Hepatocyte (in vitro differentiated cells): ENCODE measurements around the gene SHISA6. TPM values are rescaled to one million over a fixed set of nuclear protein-coding genes. Genes with fewer than 3 reads are reported as not detected.

ENCODE experiments used
- DNase-seq: peaks from one replicate; pipeline ENCODE4 v3.0.0-alpha.2; 2016; ENCODE audit warnings: low spot score
- H2AFZ ChIP-seq: fragments of 200-600 bp; sonication (generic); 2 replicates; pipeline ENCODE4 v1.6.0; 2016; ENCODE audit warnings: antibody characterized with exemption, mild to moderate bottlenecking
- H3K27ac ChIP-seq: fragments of 200-600 bp; sonication (generic); 2 replicates; pipeline ENCODE4 v1.5.1; 2016; ENCODE audit warnings: mild to moderate bottlenecking
- H3K27me3 ChIP-seq: fragments of 200-600 bp; sonication (generic); 2 replicates; pipeline ENCODE4 v1.6.1; 2016
- H3K36me3 ChIP-seq: fragments of 200-600 bp; sonication (generic); replicated peaks from 2 replicates; pipeline ENCODE4 v1.5.1; 2016; ENCODE audit warnings: low read depth; ENCODE audit not compliant: insufficient read depth
- H3K4me1 ChIP-seq: fragments of 200-600 bp; sonication (generic); 2 replicates; pipeline ENCODE4 v1.5.1; 2016; ENCODE audit warnings: mild to moderate bottlenecking, moderate library complexity; ENCODE audit not compliant: insufficient read depth
- H3K4me2 ChIP-seq: fragments of 200-600 bp; sonication (generic); 2 replicates; pipeline ENCODE4 v1.6.0; 2016
- H3K4me3 ChIP-seq: fragments of 200-600 bp; sonication (generic); 2 replicates; pipeline ENCODE4 v1.5.1; 2016; ENCODE audit warnings: mild to moderate bottlenecking
- H3K79me2 ChIP-seq: fragments of 200-600 bp; sonication (generic); 2 replicates; pipeline ENCODE4 v1.6.0; 2017; ENCODE audit warnings: mild to moderate bottlenecking
- H3K9me2 ChIP-seq: fragments of 200-600 bp; sonication (generic); replicated peaks from 2 replicates; pipeline ENCODE4 v1.6.0; 2017; ENCODE audit warnings: mild to moderate bottlenecking; ENCODE audit not compliant: insufficient read depth
- H3K9me3 ChIP-seq: fragments of 200-600 bp; sonication (generic); 2 replicates; pipeline ENCODE4 v1.5.1; 2016; ENCODE audit warnings: low read depth, mild to moderate bottlenecking
- H4K20me1 ChIP-seq: fragments of 200-600 bp; sonication (generic); 2 replicates; pipeline ENCODE4 v1.6.0; 2016; ENCODE audit warnings: mild to moderate bottlenecking; ENCODE audit not compliant: insufficient read depth, poor library complexity, severe bottlenecking
- EZH2 ChIP-seq: fragments of 200-600 bp; sonication (generic); IDR thresholded peaks from 2 replicates; pipeline ENCODE4 v1.6.1; 2016; ENCODE audit warnings: antibody characterized with exemption, mild to moderate bottlenecking, borderline replicate concordance
- EZH2phosphoT487 ChIP-seq: fragments of 200-600 bp; sonication (generic); IDR thresholded peaks from one replicate; pipeline ENCODE4 v1.6.1; 2018; ENCODE audit warnings: antibody characterized with exemption, mild to moderate bottlenecking, low read depth, moderate library complexity; ENCODE audit not compliant: unreplicated experiment, severe bottlenecking
- WGBS: methylation state at CpG from one replicate; pipeline ENCODE4 v1.1.6; 2016; ENCODE audit warnings: low lambda C conversion rate; ENCODE audit errors: missing lambda C conversion rate; 5-methylcytosine and 5-hydroxymethylcytosine counted together
- polyA plus RNA-seq: library from polyadenylated mRNA; unstranded; fragments of >200 nt; fragmentation: Nextera tagmentation; extraction: Ambion mirVana; gene quantifications from 2 replicates; pipeline ENCODE4 v1.2.1, GENCODE V29; 2016
- total RNA-seq: library from RNA; depleted of rRNA; stranded (reverse); fragments of >200 nt; gene quantifications from 2 replicates; pipeline ENCODE4 v1.2.3, GENCODE V29; 2014
- TF ChIP-seq, protein P1 (sequence below): fragments of 200-600 bp; sonication (generic); IDR thresholded peaks from 2 replicates; pipeline ENCODE4 v1.5.1; 2016; ENCODE audit warnings: antibody characterized with exemption, mild to moderate bottlenecking; ENCODE audit not compliant: poor library complexity

SHISA6 gene
- total and polyA plus RNA-seq, 2 experiments from 2014 or later, result 0.21 to 0.80 TPM

DNA sequence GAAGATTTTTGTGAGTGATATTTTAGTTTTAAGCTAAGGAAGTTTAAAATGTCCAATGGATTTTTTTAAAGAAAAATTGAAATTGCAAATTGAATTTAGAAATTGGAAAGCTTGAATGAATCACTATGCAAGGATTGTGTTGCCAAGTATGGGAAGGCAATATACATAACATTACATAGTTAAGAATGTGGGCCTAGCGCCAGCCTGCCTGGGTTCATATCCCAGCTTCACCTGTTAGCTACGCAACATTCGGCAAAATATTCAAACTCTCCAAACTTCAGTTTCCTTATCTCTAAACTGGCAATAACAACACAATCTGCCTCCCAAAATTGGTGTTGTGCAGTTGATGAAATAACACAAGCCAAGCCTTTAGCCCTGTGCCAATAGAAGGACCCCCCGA, 306.8 kb downstream of the SHISA6 start:
- 93% methylated on average over 4 of the region's 4 CpGs for WGBS

DNA sequence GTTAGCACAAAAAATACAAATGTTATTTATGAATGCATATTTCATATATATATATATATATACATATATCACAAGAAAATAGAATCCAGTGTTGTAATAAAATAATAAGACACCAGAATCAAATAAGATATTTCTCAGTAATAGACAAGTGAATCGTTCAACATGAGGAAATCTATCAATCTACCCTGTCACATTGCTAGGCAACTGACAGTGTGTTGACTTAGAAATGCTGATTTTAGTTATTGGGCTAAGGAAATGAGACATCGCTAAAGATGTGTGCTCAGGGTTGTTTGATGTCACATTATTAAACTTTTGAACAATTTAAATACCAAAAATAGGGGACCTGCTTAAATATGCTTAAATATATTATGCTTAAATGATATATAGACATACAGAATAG, 307.4 kb downstream of the SHISA6 start:
- 85% methylated on average over 2 of the region's 2 CpGs for WGBS
- no peaks in the 10 kb centered on the region for H3K27me3 ChIP-seq

More for the DNA sequence above, 306.8 kb downstream of the SHISA6 start:
- no peak for DNase-seq
- Histone ChIP-seq H3K27me3 (no peaks in the 10 kb centered on the region), H2AFZ (no peak overlapping the region), H3K9me3 (peaks cover 1% of the 10 kb centered on the region), H3K9me2 (no peaks in the 10 kb centered on the region), H3K4me1 (no peaks in the 10 kb centered on the region), H3K79me2 (no peaks in the 10 kb centered on the region), H3K27ac (no peak overlapping the region), H3K4me3 (no peak overlapping the region), H3K4me2 (no peak overlapping the region), H4K20me1 (no peaks in the 10 kb centered on the region), H3K36me3 (no peaks in the 10 kb centered on the region)
- TF ChIP-seq EZH2 (no peak), EZH2phosphoT487 (no peak)
- TF ChIP-seq, protein P1, sequence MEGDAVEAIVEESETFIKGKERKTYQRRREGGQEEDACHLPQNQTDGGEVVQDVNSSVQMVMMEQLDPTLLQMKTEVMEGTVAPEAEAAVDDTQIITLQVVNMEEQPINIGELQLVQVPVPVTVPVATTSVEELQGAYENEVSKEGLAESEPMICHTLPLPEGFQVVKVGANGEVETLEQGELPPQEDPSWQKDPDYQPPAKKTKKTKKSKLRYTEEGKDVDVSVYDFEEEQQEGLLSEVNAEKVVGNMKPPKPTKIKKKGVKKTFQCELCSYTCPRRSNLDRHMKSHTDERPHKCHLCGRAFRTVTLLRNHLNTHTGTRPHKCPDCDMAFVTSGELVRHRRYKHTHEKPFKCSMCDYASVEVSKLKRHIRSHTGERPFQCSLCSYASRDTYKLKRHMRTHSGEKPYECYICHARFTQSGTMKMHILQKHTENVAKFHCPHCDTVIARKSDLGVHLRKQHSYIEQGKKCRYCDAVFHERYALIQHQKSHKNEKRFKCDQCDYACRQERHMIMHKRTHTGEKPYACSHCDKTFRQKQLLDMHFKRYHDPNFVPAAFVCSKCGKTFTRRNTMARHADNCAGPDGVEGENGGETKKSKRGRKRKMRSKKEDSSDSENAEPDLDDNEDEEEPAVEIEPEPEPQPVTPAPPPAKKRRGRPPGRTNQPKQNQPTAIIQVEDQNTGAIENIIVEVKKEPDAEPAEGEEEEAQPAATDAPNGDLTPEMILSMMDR, result no peak

DNA sequence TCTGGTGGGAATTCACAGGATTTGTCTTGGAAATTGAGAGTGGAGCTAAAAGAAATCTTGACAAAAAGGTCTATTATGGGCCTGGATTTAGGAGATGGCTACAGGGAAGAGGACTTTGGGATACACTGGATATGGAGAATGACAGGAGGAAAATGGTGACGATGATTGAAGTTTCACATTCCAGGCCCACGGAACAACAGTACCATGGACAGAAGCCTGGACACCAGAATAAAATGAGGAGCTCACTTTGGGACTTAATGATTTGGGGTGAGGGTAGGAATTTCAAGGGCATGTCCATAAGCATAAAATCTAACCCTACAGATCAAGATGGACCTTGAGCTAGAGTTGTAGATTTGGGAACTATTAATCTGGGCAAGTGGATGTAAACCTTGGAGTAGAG, 309.4 kb downstream of the SHISA6 start:
- no peaks in the 10 kb centered on the region for H3K79me2 ChIP-seq
- TF ChIP-seq EZH2, result no peak
- no peak for TF ChIP-seq EZH2phosphoT487
- no peaks in the 10 kb centered on the region for H3K4me1 ChIP-seq
- no peaks in the 10 kb centered on the region for H3K9me2 ChIP-seq
- no peak for DNase-seq
- WGBS, result 76% methylated on average over 2 of the region's 2 CpGs
- H3K27me3 ChIP-seq, result no peaks in the 10 kb centered on the region
- no peak overlapping the region for H3K4me2 ChIP-seq
- H3K36me3 ChIP-seq, result no peaks in the 10 kb centered on the region
- H4K20me1 ChIP-seq, result no peaks in the 10 kb centered on the region
- H3K27ac ChIP-seq, result no peak overlapping the region
- H2AFZ ChIP-seq, result no peak overlapping the region
- H3K9me3 ChIP-seq, result no peaks in the 10 kb centered on the region
- no peak overlapping the region for H3K4me3 ChIP-seq

More for the DNA sequence above, 307.4 kb downstream of the SHISA6 start:
- H3K27ac ChIP-seq, result no peak overlapping the region
- H3K4me1 ChIP-seq, result no peaks in the 10 kb centered on the region
- H3K4me2 ChIP-seq, result no peak overlapping the region
- H4K20me1 ChIP-seq, result no peaks in the 10 kb centered on the region
- TF ChIP-seq EZH2 (no peak), EZH2phosphoT487 (no peak)
- TF ChIP-seq, protein P1, result no peak
- no peak overlapping the region for H3K4me3 ChIP-seq
- no peak overlapping the region for H2AFZ ChIP-seq
- no peaks in the 10 kb centered on the region for H3K79me2 ChIP-seq
- DNase-seq, result no peak
- no peaks in the 10 kb centered on the region for H3K36me3 ChIP-seq
- H3K9me2 ChIP-seq, result no peaks in the 10 kb centered on the region
- H3K9me3 ChIP-seq, result no peaks in the 10 kb centered on the region

DNA sequence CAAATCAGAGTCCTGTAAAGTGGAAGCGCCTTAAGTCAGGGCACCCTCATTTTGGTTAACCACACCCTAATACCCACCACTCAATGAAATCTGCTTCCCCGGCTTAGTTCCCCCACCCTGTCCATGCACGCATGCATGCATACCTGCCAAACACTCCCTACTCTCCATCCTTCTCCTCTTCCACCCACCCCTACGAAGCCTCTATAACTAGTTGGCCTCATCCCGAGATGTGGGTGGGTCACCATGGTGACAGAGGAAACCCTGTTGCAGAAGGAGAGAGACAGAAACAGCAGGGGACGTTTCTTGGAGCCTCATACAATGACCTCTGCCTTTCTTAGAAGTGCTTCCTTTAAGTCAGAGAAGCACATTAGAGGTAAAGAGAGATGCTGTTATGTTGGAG, 310.4 kb downstream of the SHISA6 start:
- H3K79me2 ChIP-seq, result no peaks in the 10 kb centered on the region
- no peak overlapping the region for H2AFZ ChIP-seq
- H3K4me1 ChIP-seq, result no peaks in the 10 kb centered on the region
- H3K9me3 ChIP-seq, result no peaks in the 10 kb centered on the region
- 78% methylated on average over 6 of the region's 6 CpGs for WGBS
- TF ChIP-seq EZH2phosphoT487 (no peak), EZH2 (no peak)
- TF ChIP-seq, protein P1, result no peak
- H3K27me3 ChIP-seq, result no peaks in the 10 kb centered on the region
- no peaks in the 10 kb centered on the region for H3K9me2 ChIP-seq
- H3K27ac ChIP-seq, result no peak overlapping the region
- no peak for DNase-seq
- H3K4me2 ChIP-seq, result no peak overlapping the region
- H4K20me1 ChIP-seq, result no peaks in the 10 kb centered on the region
- H3K4me3 ChIP-seq, result no peak overlapping the region
- H3K36me3 ChIP-seq, result no peaks in the 10 kb centered on the region
